K562 (cell line): Measurements from ENCODE around the gene ECHDC3. TPM values are rescaled to one million over a fixed set of nuclear protein-coding genes. Genes with fewer than 3 reads are reported as not detected.

Experiments
- ATAC-seq: fragments of 200-7000 bp; cut with Tn5 transposase; 3 replicates; pipeline ENCODE4 v1.9.1; 2020; ENCODE audit warnings: moderate library complexity
- BruUV-seq: library from RNA; stranded (reverse); fragments of 400-500 nt; replicated peaks from 2 replicates; lab custom pipeline; 2021; lab: Mats Ljungman, UMichigan
- CTCF ChIA-PET: fragments of 300-600 bp; formaldehyde crosslinking; extraction: SDS; loops from one replicate; lab custom pipeline; 2021; ENCODE audit warnings: low intra/inter-chr PET ratio; lab: Yijun Ruan, JAX
- POLR2A ChIA-PET: fragments of 300-600, 350-650 bp; sonication (Branson Sonifier 250); formaldehyde crosslinking; extraction: SDS; loops from one replicate; lab custom pipeline; 2021; ENCODE audit warnings: antibody characterized with exemption, inconsistent platforms; lab: Yijun Ruan, JAX
- DNase-seq, 4 experiments: peaks; one replicate each; pipeline versions ENCODE4 v3.0.0 to v3.0.0-alpha.2; 2011 to 2018; ENCODE audit warnings: low spot score in 3 of 4, mixed read lengths in 3 of 4; ENCODE audit errors: extremely low read depth in 1 of 4
- FAIRE-seq: peaks from 2 replicates; lab custom pipeline; 2011; peaks lifted over from hg19 to GRCh38; lab: Jason Lieb, UNC
- H2AFZ ChIP-seq: 2 replicates; pipeline ENCODE4 v1.6.0; 2011; ENCODE audit warnings: low read depth, low read length, control low read depth, inconsistent platforms
- H3K27ac ChIP-seq: fragments of 200-600 bp; 3 replicates; pipeline ENCODE4 v1.8.0; 2011; ENCODE audit warnings: low read depth, mild to moderate bottlenecking, control low read depth, inconsistent platforms, low read length, moderate library complexity, mixed read lengths; ENCODE audit errors: extremely low read depth
- H3K27me3 ChIP-seq, 2 experiments: fragments of 300-600 bp in 1 of 2; 2 replicates in 1 of 2; 3 replicates in 1 of 2; pipeline versions ENCODE4 v1.6.0 to v1.8.0; 2011; ENCODE audit warnings: inconsistent platforms in 2 of 2, low read length in 2 of 2, mild to moderate bottlenecking in 1 of 2, mixed read lengths in 1 of 2, moderate library complexity in 1 of 2; ENCODE audit not compliant: control insufficient read depth in 2 of 2, insufficient read depth in 2 of 2
- H3K36me3 ChIP-seq: fragments of 300-600 bp; 3 replicates; pipeline ENCODE4 v1.8.0; 2011; ENCODE audit warnings: mild to moderate bottlenecking, low read length, inconsistent platforms; ENCODE audit not compliant: control insufficient read depth, insufficient read depth
- H3K4me1 ChIP-seq, 2 experiments: fragments of 200-600 bp in 1 of 2; replicated peaks in 1 of 2; 2 replicates in 1 of 2; 3 replicates in 1 of 2; pipeline versions ENCODE4 v1.5.1 to v1.8.0; 2011; ENCODE audit warnings: inconsistent platforms in 2 of 2, low read length in 2 of 2, mild to moderate bottlenecking in 1 of 2, mixed read lengths in 1 of 2, moderate library complexity in 1 of 2; ENCODE audit not compliant: control insufficient read depth in 2 of 2, insufficient read depth in 2 of 2
- H3K4me2 ChIP-seq: 2 replicates; pipeline ENCODE4 v1.6.1; 2011; ENCODE audit warnings: low read length, control low read depth, inconsistent platforms, mixed read lengths; ENCODE audit not compliant: insufficient read depth
- H3K4me3 ChIP-seq: fragments of 200-600 bp; sonication (generic), shearing (Covaris generic); 2 replicates; pipeline ENCODE4 v1.5.1; 2016; ENCODE audit warnings: control low read depth, inconsistent platforms
- H3K79me2 ChIP-seq: fragments of 200-600 bp; 3 replicates; pipeline ENCODE4 v1.8.0; 2011; ENCODE audit warnings: low read length, inconsistent platforms; ENCODE audit not compliant: control insufficient read depth, insufficient read depth
- H3K9ac ChIP-seq, 2 experiments: 2 replicates each; pipeline versions ENCODE4 v1.6.0 to v1.6.1; 2011; ENCODE audit warnings: low read depth in 2 of 2, low read length in 2 of 2, control low read depth in 1 of 2, inconsistent platforms in 1 of 2, mild to moderate bottlenecking in 1 of 2, mixed read lengths in 1 of 2; ENCODE audit not compliant: insufficient read depth in 1 of 2
- H3K9me1 ChIP-seq: one replicate; pipeline ENCODE4 v1.6.0; 2011; ENCODE audit warnings: inconsistent platforms, mild to moderate bottlenecking, low read length, moderate library complexity; ENCODE audit not compliant: control insufficient read depth, insufficient read depth
- H3K9me3 ChIP-seq: replicated peaks from 2 replicates; pipeline ENCODE4 v1.5.1; 2011; ENCODE audit warnings: low read depth, low read length, inconsistent platforms; ENCODE audit not compliant: control insufficient read depth, insufficient read depth
- H4K20me1 ChIP-seq: replicated peaks from 2 replicates; pipeline ENCODE4 v1.6.1; 2011; ENCODE audit warnings: low read length, inconsistent platforms, mixed read lengths; ENCODE audit not compliant: control insufficient read depth, insufficient read depth
- BRD9 ChIP-seq: fragments of 450-650 bp; IDR thresholded peaks from 2 replicates; pipeline ENCODE4 v1.6.1; 2018; ENCODE audit warnings: low read depth; ENCODE audit not compliant: partially characterized antibody
- BRF1 ChIP-seq: IDR thresholded peaks from 3 replicates; pipeline ENCODE4 v1.6.1; 2011; ENCODE audit warnings: borderline replicate concordance, mild to moderate bottlenecking; ENCODE audit not compliant: insufficient read length; ENCODE audit errors: extremely low read depth
- CHD4 ChIP-seq: fragments of 200-600 bp; sonication (generic); IDR thresholded peaks from 3 replicates; pipeline ENCODE4 v1.6.1; 2012; ENCODE audit warnings: low read depth, mild to moderate bottlenecking, mixed read lengths, low read length, inconsistent platforms; ENCODE audit not compliant: insufficient read depth, insufficient replicate concordance, poor library complexity, severe bottlenecking
- CXXC5 ChIP-seq: fragments of 250-450 bp; sonication (Bioruptor Pico); IDR thresholded peaks from 2 replicates; pipeline ENCODE4 v1.8.0; 2022; ENCODE audit warnings: inconsistent platforms, mild to moderate bottlenecking, moderate library complexity
- GATA2 ChIP-seq: sonication (generic); formaldehyde crosslinking; IDR thresholded peaks from 2 replicates; pipeline ENCODE4 v1.4.0; 2020; ENCODE audit warnings: mild to moderate bottlenecking, missing genetic modification reagents
- HIVEP1 ChIP-seq: fragments of 250-450 bp; sonication (Bioruptor Pico); IDR thresholded peaks from 2 replicates; pipeline ENCODE4 v1.4.0; 2020; ENCODE audit warnings: mild to moderate bottlenecking
- LARP7 ChIP-seq: fragments of 450-650 bp; IDR thresholded peaks from 2 replicates; pipeline ENCODE4 v1.6.1; 2016
- NEUROD1 ChIP-seq: fragments of 150-350 bp; IDR thresholded peaks from 2 replicates; pipeline ENCODE4 v1.6.1; 2014; ENCODE audit warnings: borderline replicate concordance, low read length, low read depth; ENCODE audit not compliant: partially characterized antibody
- NR2C2 ChIP-seq, 2 experiments: fragments of 200-800 bp in 1 of 2; sonication (Bioruptor generic) in 1 of 2; sonication (generic) in 1 of 2; formaldehyde crosslinking in 1 of 2; IDR thresholded peaks; 2 replicates each; pipeline versions ENCODE4 v1.6.1 to v1.8.0; 2016 to 2022; ENCODE audit warnings: mild to moderate bottlenecking in 1 of 2, missing compliant biosample characterization in 1 of 2, missing genetic modification characterization in 1 of 2, missing genetic modification reagents in 1 of 2
- PHF21A ChIP-seq: fragments of 450-650 bp; IDR thresholded peaks from 2 replicates; pipeline ENCODE4 v1.6.1; 2017; ENCODE audit warnings: low read depth, borderline replicate concordance
- POLR2H ChIP-seq: IDR thresholded peaks from 2 replicates; pipeline ENCODE4 v1.6.1; 2016; ENCODE audit warnings: missing genetic modification characterization, low read depth, mild to moderate bottlenecking, control low read depth, missing compliant biosample characterization, moderate library complexity
- PTTG1 ChIP-seq: fragments of 450-650 bp; IDR thresholded peaks from 2 replicates; pipeline ENCODE4 v1.6.1; 2016; ENCODE audit warnings: low read depth, mild to moderate bottlenecking, missing genetic modification characterization, missing compliant biosample characterization
- SIN3B ChIP-seq: fragments of 450-650 bp; IDR thresholded peaks from 2 replicates; pipeline ENCODE4 v1.6.1; 2017; ENCODE audit warnings: low read depth, mild to moderate bottlenecking, moderate library complexity
- SOX6 ChIP-seq: fragments of 450-650 bp; IDR thresholded peaks from 2 replicates; pipeline ENCODE4 v1.6.1; 2014; ENCODE audit warnings: mild to moderate bottlenecking
- TGIF2 ChIP-seq: sonication (generic); formaldehyde crosslinking; IDR thresholded peaks from 2 replicates; pipeline ENCODE4 v1.8.1; 2022; ENCODE audit warnings: mild to moderate bottlenecking, missing genetic modification reagents, moderate library complexity
- ZC3H8 ChIP-seq: fragments of 450-650 bp; IDR thresholded peaks from 2 replicates; pipeline ENCODE4 v1.6.1; 2017
- ZFP1 ChIP-seq: fragments of 450-650 bp; formaldehyde crosslinking; IDR thresholded peaks from 2 replicates; pipeline ENCODE4 v1.4.0; 2020; ENCODE audit warnings: mild to moderate bottlenecking, mixed read lengths
- ZNF311 ChIP-seq: fragments of 250-450 bp; sonication (Bioruptor Pico); IDR thresholded peaks from 2 replicates; pipeline ENCODE4 v1.4.0; 2020; ENCODE audit warnings: mild to moderate bottlenecking, moderate library complexity
- ZZZ3 ChIP-seq: fragments of 450-650 bp; IDR thresholded peaks from 2 replicates; pipeline ENCODE4 v1.6.1; 2016; ENCODE audit warnings: antibody characterized with exemption, mild to moderate bottlenecking, moderate library complexity
- WGBS: fragments of 100-300 bp; shearing (Covaris generic); methylation state at CpG from one replicate; pipeline ENCODE4 v1.1.6; 2016; ENCODE audit warnings: low coverage, mixed read lengths; ENCODE audit not compliant: insufficient coverage; ENCODE audit errors: missing lambda C conversion rate; 5-methylcytosine and 5-hydroxymethylcytosine counted together
- in situ Hi-C: fragments of 300-500 bp; cut with MboI; formaldehyde crosslinking; loops from 4 replicates; pipeline ENCODE4 v1.15.0; 2018; ENCODE audit warnings: inconsistent platforms, mixed read lengths
- intact Hi-C: fragments of 100-400 bp; cut with micrococcal nuclease; formaldehyde crosslinking; loops from 2 replicates; pipeline ENCODE4 v1.14.2; 2022
- polyA plus RNA-seq, 8 experiments: library from polyadenylated mRNA; depleted of rRNA in 4 of 8; stranded (reverse) in 5 of 8; unstranded in 3 of 8; fragments of >200 nt; fragmentation: Nextera tagmentation in 2 of 8; fragmentation: Illumina TruSeq in 1 of 8; extraction: Ambion mirVana in 2 of 8; extraction: Trizol in 1 of 8; gene quantifications; 2 replicates each; pipeline versions ENCODE4 v1.2.1 to v1.2.3, GENCODE V29; 2011 to 2014; ENCODE audit warnings: inconsistent platforms in 1 of 8, missing spikeins in 1 of 8
- total RNA-seq, 7 experiments: library from RNA; depleted of rRNA in 6 of 7; stranded (reverse); fragments of >200 nt in 6 of 7; fragmentation: Illumina TruSeq in 2 of 7; extraction: Trizol in 2 of 7; gene quantifications; 2 replicates each; pipeline versions ENCODE4 v1.2.1 to v1.2.3, GENCODE V29; 2011 to 2021; ENCODE audit warnings: low replicate concordance in 1 of 7

Gene ECHDC3
- total and polyA plus RNA-seq, 9 of the 15 experiments (the other 6 are each of a cell fraction or from before 2014, with no cell fraction given): 0.53 to 21.9 (median 15.7) TPM

GRCh38 chr10:11787374-11787773 lies 45.2 kb downstream of the ECHDC3 start:
- H3K9me3 ChIP-seq: no peaks in the 10 kb centered on the region

GRCh38 chr10:11787846-11788245 lies 45.7 kb downstream of the ECHDC3 start:
- ATAC-seq (no peak), DNase-seq (no peak), FAIRE-seq (no peak)
- no TSS peak for BruUV-seq
- Histone ChIP-seq H2AFZ (no peak overlapping the region), H3K9ac (no peak overlapping the region), H4K20me1 (no peaks in the 10 kb centered on the region), H3K79me2 (no peaks in the 10 kb centered on the region), H3K36me3 (no peaks in the 10 kb centered on the region), H3K27me3 (peaks cover 51 to 62% of the 10 kb centered on the region in 2 experiments), H3K4me3 (no peak overlapping the region), H3K9me1 (no peaks in the 10 kb centered on the region), H3K9me3 (no peaks in the 10 kb centered on the region), H3K4me1 (peaks cover 4 to 5% of the 10 kb centered on the region in 2 experiments; a peak in 2 of 5 replicates), H3K27ac (no peak overlapping the region), H3K4me2 (no peak overlapping the region)
- intact Hi-C loops: no loop called here
- ChIA-PET POLR2A (no interaction called here), CTCF (no interaction called here)
- in situ Hi-C loops: loop anchor here (25.0 kb wide), 1 partner anchor 924 kb away; no protein-coding TSS in a partner anchor
- TF ChIP-seq SOX6 (no peak), NEUROD1 (no peak), ZNF311 (no peak), ZZZ3 (no peak), POLR2H (tag) (no peak), PHF21A (no peak), NR2C2 (CRISPR knock-in tag; IDR thresholded peaks at IDR 0.05) (no peak), NR2C2 (tag; IDR thresholded peaks at IDR 0.05) (no peak), GATA2 (CRISPR knock-in tag) (no peak), LARP7 (no peak), TGIF2 (CRISPR knock-in tag) (no peak), PTTG1 (tag) (no peak), BRF1 (no peak), ZFP1 (CRISPR knock-in tag) (no peak), BRD9 (no peak), SIN3B (no peak), ZC3H8 (no peak), CXXC5 (CRISPR knock-in tag) (no peak), CHD4 (no peak)
- WGBS: 3% methylated on average over 5 of the region's 10 CpGs

More at GRCh38 chr10:11787374-11787773, 45.2 kb downstream of the ECHDC3 start:
- H2AFZ ChIP-seq: no peak overlapping the region
- H3K4me2 ChIP-seq: no peak overlapping the region
- H3K4me1 ChIP-seq: peaks cover 4 to 5% of the 10 kb centered on the region in 2 experiments; a peak in 2 of 5 replicates
- intact Hi-C loops (no loop called here), in situ Hi-C loops (loop anchor here (25.0 kb wide), 1 partner anchor 925 kb away; no protein-coding TSS in a partner anchor)
- no peak for DNase-seq
- H3K9ac ChIP-seq: no peak overlapping the region
- no peak for ATAC-seq
- H3K4me3 ChIP-seq: no peak overlapping the region
- H3K79me2 ChIP-seq: no peaks in the 10 kb centered on the region
- no peak for FAIRE-seq
- H3K9me1 ChIP-seq: no peaks in the 10 kb centered on the region
- H3K27me3 ChIP-seq: peaks cover 51 to 62% of the 10 kb centered on the region in 2 experiments
- no peaks in the 10 kb centered on the region for H4K20me1 ChIP-seq
- H3K27ac ChIP-seq: no peak overlapping the region
- POLR2A ChIA-PET: no interaction called here
- BruUV-seq: no TSS peak
- H3K36me3 ChIP-seq: no peaks in the 10 kb centered on the region
- CTCF ChIA-PET: no interaction called here
- WGBS: 27% methylated on average over 8 of the region's 9 CpGs
- TF ChIP-seq HIVEP1: no peak
- TF ChIP-seq, all 486 proteins: peak for 0
